Gastrocnemius medialis (tissue), 4 donors: ENCODE measurements around the gene FAM76A.

Experiments
- CTCF ChIP-seq, 5 experiments: fragments of 450-650 bp in 3 of 5; fragments of 200-600 bp in 2 of 5; sonication (generic) in 2 of 5; IDR thresholded peaks in 4 of 5; conservative IDR thresholded peaks in 1 of 5; 1 replicate in 4 of 5; 2 replicates in 1 of 5; pipeline ENCODE4 v1.5.1; 2016 to 2019; ENCODE audit warnings: antibody characterized with exemption in 5 of 5, mild to moderate bottlenecking in 3 of 5, moderate library complexity in 3 of 5
- POLR2A ChIP-seq, 2 donors: fragments of 450-650 bp; IDR thresholded peaks; one replicate each; pipeline ENCODE4 v1.6.1; 2017; ENCODE audit warnings: antibody characterized with exemption in 2 of 2, mild to moderate bottlenecking in 2 of 2, moderate library complexity in 2 of 2

- TF ChIP-seq CTCF (IDR thresholded peaks at IDR 0.05 in 4 of 5, conservative IDR thresholded peaks at IDR 0.05 in 1 of 5) (no peak), POLR2A (IDR thresholded peaks at IDR 0.05) (no peak)
These were observed 30.1 kb downstream of the FAM76A start for GRCh38 chr1:27755865-27756264.
